ELR (cell line): Measurements from ENCODE around the gene VASH1.

ENCODE experiments used
- DNase-seq: peaks from one replicate; pipeline ENCODE4 v3.0.0-alpha.2; 2015; ENCODE audit warnings: low read depth

Gene VASH1

DNA sequence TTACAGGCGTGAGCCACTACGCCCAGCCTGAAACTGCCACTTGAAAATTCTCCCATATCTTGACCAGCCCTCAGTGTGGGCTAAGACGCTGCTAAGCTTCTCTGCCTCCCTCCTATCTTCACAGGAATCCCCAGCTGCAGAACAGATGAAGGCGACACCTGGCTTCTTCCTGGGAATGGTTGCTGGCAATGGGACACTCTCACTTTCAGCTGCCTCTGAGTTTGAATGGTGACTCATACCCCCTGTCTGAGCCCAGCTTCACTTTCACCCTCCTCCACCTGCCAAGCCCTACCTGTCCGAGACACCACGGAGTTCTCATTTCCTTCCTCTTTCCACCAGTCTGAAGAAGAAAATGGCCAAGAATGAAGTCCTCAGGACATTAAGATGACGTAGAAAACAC, 18.3 kb upstream of the VASH1 start:
- DNase-seq = no peak

DNA sequence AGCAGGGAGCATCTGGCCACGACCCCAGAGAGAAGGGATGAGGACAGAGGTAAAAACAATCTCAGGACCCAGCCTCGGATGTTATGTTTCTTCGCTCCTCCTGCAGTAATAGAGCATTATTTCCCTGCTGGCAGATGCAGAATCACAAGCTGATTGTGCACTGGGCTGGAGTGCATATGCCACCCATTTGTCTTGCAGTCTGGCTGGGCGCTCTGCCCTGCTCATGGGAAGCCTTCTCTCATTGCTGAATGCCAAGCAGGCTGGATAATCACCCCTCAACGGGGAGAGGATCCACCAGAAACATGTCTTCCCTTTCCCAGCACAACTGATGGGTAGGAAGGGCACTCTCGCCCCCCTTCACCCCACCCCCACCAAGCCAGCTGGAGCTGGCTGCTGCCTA, 8.5 kb upstream of the VASH1 start:
- DNase-seq = no peak

DNA sequence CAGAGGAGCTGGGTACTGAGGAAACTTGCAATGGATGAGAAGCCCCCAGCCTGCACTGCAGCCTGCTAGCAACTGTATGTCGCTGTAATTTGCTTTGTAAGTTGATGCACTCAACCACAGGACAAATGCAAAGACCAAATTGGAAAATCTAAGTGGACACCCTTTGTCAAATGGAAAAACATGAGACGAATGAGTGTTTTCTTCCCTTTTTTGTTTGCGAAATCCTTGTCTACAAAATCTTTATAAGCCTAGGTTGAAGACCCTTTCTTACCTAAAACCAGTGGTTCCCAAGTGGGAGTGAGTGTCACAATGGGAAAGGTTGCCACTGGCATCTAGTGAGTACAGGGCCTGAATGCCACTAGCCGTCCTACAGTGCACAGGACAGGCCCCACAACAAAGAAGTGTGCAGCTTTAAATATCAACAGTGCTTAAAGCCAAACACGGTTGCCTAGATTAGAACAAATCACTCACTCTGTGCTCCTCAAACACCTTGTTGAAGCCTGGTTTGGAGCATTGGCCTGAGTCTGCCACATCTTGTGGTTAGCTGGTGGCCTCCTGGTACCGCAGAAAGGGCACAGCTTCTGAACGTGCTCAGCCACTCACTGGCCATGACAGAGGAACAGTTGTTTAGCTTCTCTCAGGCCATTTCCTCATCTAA, 7.6 kb upstream of the VASH1 start:
- no peak for DNase-seq

DNA sequence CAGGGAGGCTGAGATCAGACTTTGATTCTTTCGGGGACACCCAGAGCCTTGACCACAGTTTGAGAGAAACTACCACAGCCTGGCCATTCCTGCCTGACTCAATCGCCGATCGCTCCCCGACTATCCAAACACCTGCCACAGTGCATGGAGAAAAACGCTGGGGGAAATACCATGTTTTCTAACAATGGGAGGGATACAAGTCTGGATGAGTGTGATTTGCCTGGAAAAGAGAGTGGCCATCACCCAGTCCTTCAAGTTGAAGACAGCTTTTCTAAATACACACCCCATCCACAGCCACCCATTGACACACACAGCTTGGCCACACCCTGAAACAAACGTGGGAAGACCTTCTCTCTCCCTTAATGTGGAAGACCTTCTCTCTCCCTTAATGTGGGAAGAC, 6.7 kb upstream of the VASH1 start:
- DNase-seq = no peak

DNA sequence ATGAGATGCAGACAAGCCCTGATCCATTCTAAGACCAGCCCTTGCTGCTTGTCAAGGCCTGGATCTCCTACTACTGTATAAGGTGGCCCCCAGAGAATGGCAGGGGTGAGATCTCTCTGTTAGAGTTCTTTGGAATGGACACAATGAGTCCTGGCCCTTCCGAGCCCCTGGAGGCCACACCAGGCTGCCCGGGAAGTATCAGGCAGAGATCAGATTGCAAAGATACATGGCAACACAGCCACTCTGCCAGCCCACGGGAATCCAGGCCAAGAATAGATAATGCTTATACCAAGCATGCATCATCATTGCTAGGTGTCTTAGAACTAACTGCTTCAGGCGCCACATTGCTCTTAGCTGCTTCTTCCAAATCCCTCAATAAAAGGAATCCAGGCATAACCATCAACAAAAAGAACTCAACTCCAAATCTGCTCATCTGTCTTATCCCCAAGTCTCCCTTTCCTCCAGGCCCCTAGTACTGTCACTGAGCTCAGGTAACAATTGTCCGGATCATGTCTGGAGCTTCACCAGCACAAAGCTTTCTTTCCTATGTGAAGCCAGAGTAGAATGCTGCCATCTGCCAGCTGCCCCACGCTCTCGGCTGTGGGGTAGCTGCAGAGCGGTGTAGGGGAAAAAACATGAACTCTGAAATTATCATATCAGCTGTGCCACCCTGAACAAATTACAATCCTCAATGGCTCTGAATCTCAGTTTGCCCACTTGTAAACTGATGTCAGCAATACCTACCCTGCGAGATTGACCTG, 5.5 kb upstream of the VASH1 start:
- DNase-seq = no peak

DNA sequence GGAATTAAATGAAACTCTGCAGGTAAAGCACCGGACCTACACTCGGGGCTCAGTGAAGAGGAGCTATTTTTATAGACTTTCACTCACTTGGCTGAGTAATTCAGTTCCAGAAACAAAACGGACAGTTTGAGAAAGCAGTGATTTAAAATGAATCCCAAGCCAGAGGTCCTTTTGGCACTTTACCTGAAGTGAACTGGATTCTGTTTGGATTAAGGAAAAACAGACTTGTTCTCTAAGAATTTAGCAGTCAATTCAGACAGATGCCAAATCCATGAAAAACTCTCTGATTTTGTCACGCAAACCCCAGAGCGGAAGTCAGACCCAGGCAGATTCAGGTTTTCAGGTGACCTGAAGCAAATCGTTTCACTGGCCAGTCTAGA, 4.9 kb upstream of the VASH1 start:
- DNase-seq = no peak

DNA sequence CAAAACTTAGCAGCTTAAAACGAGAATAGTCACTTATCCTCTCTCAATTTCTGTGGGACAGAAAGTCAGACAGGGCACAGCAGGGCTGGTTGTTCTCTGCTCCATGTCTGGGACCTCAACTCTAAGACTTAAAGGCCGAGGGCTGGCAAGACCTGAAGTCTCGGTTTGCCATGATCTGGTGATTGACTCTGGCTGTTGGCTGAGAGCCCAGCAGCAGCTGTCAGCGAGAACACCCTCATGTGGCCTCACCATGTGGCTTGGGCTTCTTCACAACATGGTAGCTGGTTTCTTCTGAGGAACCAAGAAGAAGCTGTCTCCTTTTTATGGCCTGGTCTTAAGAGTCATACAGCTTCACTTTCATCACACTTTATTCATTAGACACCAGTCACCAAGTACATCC, 1.7 kb upstream of the VASH1 start:
- no peak for DNase-seq

DNA sequence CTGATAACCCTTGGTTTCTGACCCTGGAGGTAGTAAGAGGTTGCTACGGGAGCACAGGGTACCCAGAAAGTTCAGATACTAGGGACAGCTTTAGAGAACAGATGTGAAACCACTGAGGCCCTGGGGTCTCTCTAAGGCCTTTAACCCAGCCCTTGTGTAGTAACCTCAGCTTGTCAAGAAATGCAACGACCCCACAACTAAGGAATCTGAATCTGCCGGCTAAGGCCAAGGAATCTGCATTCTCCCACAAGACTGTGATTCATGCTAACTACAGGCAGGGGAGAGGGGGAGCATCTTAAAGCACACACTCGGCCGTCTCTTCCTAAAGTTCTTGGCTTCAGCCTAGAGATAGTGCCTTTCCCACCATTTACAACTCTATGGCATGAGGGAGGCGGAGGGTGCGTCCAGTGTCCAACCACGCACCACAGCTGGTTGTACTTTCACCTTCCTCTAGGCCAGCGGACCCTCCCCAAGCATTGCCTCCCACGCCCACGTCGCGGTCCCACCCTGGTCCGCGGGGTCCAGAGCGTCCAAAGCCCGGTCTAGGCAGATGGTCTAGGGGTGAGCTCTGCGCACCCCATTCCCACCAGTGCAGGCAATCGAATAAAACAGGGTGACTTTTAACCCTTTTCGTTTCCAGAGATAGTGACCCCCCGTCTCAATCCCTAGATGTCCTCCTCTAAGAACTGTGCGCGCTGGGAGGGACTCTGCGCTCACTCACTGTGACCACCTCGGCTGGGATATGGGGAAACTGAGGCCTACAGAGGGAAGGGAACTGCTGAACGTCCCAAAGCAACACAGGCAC, 735 bp upstream of the VASH1 start:
- DNase-seq = no peak

DNA sequence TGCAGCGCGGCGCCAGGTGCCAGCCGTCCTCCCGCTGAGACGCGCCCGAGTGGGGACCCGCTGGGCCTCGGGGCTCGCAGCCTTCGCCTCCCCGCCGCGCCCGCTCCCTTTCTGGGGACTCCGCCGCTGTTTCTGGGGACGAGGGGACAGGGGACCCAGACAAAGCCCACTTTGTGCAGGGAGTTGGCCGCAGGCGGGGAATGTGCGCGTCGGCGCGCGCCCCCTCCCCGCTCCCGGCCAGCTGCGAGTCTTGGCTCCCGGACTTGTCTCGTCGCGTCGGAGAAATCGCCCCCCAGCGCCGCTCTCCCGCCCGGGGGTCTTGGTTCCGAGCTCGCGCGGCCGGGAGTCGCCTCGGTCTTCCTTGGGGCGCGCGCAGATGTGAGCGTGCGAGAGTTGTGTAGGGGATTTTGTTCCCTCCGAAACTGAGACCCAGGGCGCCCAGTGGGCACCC, 717 bp downstream of the VASH1 start:
- no peak for DNase-seq

DNA sequence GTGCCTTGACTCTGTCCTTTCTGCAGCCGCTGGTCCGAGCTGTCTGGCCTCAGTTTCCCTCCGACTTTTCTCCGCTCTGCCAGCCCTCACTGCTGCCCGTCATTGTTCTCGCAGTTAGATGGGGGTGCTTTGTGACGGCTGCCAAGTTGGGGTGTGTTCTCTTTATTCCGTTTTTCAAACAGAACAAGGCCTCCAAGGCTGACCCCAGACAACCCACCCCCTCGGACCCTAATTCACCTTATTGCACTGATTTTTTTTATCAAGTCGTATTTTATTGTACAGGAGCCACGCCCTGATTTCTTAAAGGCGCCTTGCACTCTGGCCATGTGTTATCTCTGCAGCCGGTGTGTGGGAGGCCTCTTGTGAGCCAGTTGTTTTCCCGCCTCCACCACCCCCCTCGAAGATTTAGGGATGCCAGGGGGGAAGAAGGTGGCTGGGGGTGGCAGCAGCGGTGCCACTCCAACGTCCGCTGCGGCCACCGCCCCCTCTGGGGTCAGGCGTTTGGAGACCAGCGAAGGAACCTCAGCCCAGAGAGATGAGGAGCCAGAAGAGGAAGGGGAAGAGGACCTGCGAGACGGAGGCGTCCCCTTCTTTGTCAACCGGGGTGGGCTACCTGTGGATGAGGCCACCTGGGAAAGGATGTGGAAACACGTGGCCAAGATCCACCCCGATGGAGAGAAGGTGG, 1.3 kb downstream of the VASH1 start:
- DNase-seq = no peak

DNA sequence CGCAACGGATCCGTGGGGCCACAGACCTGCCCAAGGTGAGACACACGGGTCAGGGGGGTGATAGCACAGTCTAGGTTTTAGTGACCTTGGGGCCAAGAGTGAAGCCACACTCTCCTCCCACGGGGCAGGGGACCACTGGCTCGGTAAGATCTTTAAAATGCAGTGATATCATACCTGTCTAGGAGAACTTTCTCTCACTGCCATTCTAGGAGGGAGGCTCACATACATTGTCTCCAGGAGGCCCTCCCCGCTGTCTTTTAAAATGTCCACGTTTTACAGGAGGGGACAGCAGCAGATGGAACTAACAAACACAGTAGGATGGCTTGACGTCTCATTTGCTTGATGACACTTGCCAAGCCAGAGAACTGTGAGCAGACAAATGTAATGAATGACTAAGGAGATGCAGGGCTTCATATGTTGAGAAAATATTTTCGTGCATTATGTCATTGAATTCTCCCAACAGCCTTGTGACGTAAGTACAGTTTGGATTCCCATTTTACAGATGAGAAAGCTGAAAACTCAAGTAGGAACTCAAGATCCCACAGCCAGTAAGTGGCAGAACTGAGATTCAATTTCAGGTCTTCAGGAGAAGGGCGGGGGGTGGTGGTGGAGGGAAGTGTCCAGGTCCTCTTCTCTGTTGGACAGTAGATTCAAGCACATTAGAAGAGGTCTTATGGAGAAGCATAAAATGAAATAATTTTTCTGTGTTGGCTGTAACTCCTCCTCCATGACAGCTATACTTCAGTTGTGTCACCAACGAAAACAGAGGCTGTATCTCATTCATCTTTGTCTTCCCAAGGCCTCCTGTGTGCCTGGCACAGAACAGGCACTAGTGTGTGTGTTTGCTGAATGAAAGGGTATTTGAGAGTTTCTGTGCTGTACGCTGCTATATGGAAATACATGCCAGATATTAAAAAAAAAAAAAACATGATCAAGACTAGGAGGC, 2.1 kb downstream of the VASH1 start:
- no peak for DNase-seq

DNA sequence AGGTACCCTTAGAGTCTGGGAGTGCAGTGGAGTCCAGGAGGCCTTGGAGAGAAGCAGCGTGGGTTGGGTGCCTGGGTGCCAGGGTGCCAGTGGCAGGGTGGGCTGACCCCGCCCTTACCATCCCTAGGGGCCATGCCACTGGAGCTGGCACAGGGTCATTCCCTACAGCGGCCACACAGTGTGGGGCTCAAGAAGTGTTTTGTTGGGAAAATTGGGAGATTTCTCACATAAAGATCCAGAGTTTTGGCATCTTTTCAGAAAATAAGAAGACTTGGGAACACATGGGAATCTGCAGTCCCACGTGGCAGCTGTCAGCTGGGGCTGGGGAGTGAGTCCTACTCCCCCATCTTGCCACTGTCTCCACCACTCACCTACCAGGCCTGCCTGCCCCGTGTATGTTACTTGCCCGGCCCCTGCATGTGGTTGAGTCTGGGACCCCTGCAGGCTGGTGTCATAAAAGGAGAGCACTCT, 4.2 kb downstream of the VASH1 start:
- DNase-seq = no peak

DNA sequence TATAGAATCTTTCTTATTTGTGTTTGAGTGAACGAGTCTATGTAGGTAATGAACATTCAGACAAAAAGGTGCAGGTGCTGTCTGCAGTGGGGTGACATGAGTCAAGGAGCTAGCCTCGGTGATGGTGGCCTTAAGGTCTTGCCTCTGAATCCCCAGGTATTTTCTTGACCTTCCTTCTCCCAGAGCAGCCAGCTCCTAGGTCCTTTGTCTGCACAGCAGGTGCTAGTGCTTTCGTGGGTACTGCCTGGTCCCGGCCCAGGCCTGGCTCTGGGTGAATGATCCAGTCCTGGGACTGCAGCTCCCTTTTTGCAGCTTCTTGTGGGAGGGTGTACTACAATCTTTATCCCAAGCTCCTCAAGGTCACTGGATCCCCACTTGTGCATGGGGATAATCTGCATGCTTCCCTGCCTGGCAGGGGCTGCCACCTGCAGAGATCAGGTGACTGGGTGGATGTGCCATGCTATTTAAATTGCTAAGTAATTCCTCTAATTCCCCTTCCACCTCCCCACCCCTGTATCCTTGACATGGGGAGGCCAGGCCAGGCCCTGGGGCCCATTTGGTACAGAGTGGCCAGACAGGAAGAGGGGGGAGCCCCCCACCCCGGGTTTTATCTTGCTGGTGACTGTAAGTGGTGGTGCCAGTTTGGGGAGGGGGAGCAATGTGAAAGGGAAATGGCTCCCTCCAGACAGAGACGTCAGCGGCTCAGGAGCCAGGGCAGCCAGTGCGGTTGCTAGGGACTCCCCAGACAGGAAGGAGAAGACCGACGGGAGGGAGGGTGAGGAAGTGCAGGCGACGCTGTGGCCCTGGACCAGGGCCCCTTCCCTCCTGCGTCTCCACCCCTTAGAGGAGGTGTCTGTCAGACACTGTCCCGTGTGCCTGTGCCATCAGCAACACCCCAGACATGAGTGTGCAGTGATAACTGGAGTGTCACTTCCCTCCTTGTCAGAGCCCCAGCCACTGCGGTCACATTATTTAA, 6.7 kb downstream of the VASH1 start:
- DNase-seq = no peak

DNA sequence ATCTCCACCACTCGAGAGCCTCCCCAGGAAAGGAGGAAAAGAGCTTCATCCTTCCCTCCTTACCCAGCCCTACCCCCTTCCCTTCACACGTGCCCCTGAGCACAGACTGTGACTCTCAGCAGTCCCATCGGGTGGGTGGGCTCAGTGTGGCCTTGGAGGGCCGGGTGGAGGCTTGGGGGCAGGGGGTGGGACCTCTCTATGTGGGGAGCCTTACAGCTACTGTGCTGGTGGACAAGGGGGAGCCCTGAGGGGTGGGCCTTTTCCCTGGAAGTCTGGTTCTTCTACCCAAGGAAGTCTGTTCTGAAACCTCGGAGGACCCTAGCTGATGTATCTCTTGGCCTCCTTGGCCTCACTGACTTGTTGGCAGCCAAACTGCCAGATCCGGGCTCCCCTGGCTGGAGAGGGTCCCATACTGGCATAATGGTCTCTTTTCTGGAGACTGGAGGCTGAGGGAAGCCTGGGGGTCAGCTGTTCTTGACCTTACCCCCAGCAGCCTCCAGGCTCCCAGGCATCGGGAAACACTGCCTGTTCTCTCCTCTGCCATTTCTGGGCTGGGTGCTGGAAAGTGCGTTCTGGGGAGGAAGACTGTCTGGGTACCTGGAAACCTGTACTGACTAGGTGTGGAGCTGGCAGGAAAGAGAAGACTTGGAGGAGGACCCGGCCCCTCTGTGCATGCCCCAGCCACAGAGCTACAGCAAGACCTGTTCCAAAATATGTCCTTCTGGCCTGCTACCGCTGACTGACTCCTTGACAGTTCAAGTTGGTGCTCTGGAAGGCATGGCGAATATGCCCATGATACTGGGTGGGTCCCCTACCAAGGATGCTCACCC, 7.6 kb downstream of the VASH1 start:
- DNase-seq = no peak

DNA sequence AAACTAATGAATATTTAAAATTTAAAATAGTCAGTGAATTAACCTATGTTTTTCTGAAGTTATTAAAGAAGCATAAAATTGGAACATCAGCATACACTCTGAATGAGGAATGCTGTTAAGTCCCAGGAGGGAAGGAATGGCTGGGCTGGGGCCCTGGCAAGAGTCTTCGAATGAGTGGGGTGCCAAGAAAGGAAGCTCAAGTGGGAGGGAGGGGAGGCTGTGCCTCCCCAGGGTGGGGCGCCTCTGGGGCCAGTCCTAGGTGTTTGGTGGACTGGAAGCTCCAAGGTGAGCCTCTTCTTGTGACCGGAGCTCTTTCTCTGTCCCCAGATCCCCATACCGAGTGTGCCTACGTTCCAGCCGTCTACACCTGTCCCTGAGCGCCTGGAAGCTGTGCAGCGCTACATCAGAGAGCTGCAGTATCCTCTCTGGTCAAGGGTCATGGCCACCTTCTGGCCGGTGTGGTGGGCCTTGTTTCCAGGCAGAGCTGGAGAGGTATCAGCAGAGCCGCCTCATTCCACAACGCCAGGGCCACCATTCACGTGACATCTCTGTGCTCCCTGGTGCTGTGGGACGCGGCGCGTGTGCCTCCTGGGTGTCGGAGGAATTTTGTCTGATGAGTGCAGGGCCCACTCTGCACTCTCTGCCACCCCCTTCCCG, 8.5 kb downstream of the VASH1 start:
- no peak for DNase-seq

DNA sequence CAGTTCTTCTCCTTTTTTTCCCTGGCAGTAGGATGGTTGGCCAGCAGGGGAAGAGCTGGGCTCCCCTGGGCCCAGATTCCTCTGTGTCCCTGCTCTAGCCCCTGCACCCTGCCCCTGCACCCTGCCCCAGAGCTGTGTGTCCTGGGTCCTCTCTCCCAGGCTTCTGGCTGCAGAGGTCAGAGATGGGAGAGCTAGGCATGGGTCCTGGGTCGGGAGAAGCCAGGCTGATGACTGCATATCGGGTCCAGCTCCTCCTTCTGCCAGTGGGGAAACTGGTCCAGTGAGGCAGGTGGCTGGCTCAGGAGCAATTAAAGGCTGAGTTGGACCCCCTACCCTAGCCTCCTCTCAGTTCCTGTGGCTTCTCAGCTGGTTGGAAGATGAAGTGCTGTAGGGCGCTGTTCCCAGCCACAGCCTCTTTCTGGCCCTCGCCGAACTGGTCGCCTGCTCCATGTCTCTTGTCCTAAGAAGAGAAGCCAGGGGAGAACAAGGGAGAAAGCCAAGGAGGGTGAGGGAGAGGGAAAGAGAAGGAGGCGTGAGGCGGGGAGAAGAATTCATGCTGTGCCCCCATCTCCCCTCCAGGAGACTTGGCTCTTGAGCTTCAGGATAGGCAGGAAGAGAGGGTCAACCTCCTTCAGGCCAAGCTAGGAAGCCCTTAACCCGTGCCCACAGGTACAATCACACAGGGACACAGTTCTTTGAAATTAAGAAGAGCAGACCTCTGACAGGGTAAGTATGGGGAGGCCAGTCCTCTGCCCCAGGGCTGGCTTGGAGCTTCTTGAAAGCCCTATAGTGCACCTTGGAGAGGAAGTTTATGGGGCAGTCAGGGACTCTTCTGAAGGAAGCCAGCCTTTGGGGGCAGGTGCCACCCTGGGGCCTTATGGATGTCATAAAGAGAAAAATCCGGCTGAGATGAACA, 9.5 kb downstream of the VASH1 start:
- DNase-seq = no peak

DNA sequence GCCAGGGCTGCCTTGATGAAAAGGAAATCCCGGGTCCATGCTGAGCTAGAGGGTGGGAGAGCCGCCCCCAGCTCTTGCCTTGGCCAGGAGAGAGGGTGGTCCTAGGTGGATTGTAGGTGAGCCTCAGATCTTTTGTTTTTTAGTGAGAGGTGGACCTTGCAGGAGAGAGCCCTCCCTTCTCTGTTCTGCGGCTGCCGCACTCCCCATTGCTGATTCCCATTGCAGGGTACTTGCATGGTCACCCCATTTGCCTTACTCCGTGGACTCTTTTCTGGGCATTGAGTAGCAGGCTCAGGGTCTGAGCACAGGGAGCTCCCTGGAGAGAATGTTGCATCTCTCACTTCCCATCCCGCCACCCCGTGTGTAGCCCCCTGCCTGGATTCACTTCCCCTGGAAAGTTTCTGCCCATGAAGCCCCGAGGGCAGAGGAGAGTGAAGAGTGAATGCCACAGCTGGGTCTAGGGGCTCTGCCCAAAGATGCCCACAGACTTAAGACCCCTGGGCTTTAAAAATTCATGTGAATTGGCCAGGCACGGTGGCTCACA, 10.2 kb downstream of the VASH1 start:
- DNase-seq = no peak
